ENCODE data around the gene IPO13. TPM values are rescaled to one million over a fixed set of nuclear protein-coding genes. Genes with fewer than 3 reads are reported as not detected.

IPO13 gene
- total RNA-seq, 1 donor, result 20.8 TPM

DNA sequence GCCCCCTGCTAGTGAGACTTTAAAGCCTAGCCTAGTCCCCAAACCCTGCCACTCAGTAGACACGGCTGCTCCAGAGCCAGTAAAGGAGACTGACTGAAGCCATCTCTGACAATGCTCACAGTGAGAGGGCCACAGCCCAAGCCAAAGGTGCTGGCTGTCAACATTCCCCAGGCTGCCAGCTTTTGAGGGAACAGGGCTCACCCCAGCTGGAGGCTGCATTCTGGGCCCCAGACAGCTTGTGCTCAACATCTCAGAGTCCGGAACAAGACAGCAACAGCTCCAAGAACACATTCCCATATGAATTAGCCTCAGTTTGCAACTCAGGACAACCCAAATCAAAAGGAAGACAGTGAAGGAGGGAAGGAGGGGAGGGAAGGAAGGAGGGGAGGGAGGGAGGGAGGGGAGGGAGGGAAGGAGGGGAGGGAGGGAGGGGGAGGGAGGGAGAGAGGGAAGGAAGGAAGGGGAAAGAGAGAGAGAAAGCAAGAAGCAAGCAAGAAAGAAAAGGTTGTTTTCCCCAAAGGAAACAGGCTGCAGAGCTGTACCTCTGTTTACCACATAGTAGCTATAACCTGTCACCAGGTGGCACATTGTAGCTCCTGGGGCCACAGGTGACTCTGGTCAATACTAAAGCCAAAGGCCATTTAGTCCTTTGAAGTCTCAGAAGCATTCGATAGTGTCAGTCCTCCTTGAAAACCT, 7.7 kb upstream of the IPO13 start:
- H3K4me3 ChIP-seq (ENCODE audit: low read depth, low read length), result no peak overlapping the region
- TF ChIP-seq, protein P1, sequence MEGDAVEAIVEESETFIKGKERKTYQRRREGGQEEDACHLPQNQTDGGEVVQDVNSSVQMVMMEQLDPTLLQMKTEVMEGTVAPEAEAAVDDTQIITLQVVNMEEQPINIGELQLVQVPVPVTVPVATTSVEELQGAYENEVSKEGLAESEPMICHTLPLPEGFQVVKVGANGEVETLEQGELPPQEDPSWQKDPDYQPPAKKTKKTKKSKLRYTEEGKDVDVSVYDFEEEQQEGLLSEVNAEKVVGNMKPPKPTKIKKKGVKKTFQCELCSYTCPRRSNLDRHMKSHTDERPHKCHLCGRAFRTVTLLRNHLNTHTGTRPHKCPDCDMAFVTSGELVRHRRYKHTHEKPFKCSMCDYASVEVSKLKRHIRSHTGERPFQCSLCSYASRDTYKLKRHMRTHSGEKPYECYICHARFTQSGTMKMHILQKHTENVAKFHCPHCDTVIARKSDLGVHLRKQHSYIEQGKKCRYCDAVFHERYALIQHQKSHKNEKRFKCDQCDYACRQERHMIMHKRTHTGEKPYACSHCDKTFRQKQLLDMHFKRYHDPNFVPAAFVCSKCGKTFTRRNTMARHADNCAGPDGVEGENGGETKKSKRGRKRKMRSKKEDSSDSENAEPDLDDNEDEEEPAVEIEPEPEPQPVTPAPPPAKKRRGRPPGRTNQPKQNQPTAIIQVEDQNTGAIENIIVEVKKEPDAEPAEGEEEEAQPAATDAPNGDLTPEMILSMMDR (IDR thresholded peaks at IDR 0.05; ENCODE audit: insufficient read depth, low read length), result no peak
- no peak for DNase-seq (ENCODE audit: low read depth)

DNA sequence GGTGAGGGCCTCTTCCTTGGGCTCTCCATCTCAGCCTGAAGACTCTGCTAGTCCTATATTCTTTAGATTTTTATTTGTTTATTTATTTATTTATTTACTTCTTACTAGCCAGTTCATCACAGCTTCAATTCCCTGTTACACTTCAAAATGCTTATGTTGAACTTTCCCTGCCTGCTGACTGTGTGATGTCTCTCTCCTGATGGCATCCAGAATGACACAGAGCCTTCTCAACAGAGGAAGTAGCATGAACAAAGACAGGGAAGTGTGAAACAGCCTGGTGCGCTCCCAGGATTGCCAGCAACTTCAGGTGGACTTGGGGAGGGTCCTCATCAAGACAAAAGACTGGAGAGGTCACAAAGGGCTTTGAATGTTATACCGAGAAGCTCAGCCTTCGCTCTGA, 4.3 kb upstream of the IPO13 start:
- no peak for DNase-seq (ENCODE audit: low read depth)
- no peak overlapping the region for H3K4me3 ChIP-seq (ENCODE audit: low read depth, low read length)
- TF ChIP-seq, protein P1 (IDR thresholded peaks at IDR 0.05; ENCODE audit: insufficient read depth, low read length), result no peak

DNA sequence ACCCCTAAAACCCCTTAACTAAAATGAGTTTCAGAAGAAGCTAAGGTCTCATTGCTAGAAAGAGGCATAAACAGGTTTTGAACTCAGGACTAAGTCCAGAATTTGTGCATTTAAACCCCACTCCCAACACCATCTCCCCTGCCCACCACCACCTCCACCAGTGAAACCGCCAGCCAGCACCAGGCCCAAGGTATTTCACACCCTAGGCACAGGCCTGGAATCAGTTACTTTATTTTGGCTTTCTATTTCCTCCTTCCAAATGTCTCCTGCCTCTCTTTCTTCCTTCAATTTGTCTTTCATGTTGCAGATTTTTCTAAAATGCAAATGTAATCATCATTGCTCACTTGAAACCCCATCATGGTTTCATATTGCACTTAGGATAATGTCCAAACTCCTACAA, 1.9 kb upstream of the IPO13 start:
- no peak overlapping the region for H3K4me3 ChIP-seq (ENCODE audit: low read depth, low read length)
- TF ChIP-seq, protein P1 (IDR thresholded peaks at IDR 0.05; ENCODE audit: insufficient read depth, low read length), result no peak
- DNase-seq (ENCODE audit: low read depth), result no peak

GRCh38 chr1:43945674-43946235, 995 bp upstream of the IPO13 start:
- peak overlapping the region; percentile 96 for H3K4me3 ChIP-seq (ENCODE audit: low read depth, low read length)
- TF ChIP-seq, protein P1 (IDR thresholded peaks at IDR 0.05; ENCODE audit: insufficient read depth, low read length), result no peak
- DNase-seq (ENCODE audit: low read depth), result no peak

DNA sequence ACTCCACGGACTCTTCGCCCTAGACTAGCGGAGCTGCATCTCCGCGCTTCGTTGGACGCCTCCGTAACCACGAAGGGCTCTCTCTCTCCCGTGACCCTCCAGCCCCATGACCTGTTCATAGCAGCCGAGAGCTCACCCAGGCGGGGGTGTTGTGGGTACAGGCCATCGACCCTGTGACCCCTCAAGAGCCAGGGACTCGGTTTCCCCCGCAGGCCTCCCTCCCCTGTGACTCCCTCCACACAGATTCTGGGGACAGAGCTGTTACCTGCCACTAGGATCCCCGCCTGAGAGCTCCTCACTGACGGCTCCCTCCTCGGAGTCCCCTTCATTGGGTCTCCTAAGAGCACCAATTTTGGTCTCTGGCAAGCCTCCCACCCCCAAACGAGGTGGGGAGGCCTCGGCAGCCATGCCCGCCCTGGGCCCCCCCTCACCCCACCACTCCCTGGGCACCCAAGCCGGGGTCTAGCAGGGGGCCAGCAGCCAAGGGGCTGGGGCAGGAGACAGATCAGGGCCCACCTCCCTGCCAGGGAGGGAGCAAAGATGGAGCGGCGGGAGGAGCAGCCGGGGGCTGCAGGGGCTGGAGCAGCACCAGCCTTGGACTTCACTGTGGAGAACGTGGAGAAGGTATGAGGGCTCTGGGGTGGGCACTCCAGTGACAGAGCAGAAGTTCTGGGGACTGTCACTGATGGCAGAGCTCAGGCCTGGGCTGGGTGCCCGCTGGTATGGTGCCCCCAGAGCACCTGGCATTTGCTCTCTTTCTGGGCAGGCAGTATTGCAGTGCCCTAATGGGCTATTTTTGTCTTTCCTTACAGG, 517 bp downstream of the IPO13 start:
- H3K4me3 ChIP-seq (ENCODE audit: low read depth, low read length), result peak overlapping the region; percentile 96
- TF ChIP-seq, protein P1 (IDR thresholded peaks at IDR 0.05; ENCODE audit: insufficient read depth, low read length), result no peak
- no peak for DNase-seq (ENCODE audit: low read depth)

- peak overlapping the region; percentile 96 for H3K4me3 ChIP-seq (ENCODE audit: low read depth, low read length)
- TF ChIP-seq, protein P1 (IDR thresholded peaks at IDR 0.05; ENCODE audit: insufficient read depth, low read length), result no peak
- DNase-seq (ENCODE audit: low read depth), result peak; percentile 17
Measured at GRCh38 chr1:43947874-43948437, 1.2 kb downstream of the IPO13 start.
